OCI-M1 (cell line): ENCODE measurements around the gene FAM43A.

ENCODE experiments used
- DNase-seq: peaks from one replicate; lab custom pipeline; 2025; lab: John Stamatoyannopoulos, UW

Gene FAM43A

DNA sequence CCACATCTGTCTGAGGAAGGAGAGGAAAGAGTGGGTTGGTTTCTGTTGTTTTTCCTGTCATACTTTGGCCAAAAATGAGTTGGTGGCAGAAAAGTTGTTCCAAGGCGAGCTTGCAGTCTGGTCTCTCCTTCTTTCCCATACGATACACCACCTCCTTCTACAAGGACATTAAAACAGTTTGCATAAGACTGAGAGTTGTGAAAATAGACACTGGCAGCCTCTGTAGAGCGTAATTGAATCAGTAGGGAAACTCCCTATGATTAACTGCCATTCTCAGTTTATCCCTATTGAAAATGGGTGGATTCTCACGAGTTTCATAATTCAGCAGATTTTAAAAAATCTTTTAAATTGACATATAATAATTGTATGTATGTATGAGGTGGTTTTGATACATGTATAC lies 10.0 kb upstream of the FAM43A start:
- no peak for DNase-seq

DNA sequence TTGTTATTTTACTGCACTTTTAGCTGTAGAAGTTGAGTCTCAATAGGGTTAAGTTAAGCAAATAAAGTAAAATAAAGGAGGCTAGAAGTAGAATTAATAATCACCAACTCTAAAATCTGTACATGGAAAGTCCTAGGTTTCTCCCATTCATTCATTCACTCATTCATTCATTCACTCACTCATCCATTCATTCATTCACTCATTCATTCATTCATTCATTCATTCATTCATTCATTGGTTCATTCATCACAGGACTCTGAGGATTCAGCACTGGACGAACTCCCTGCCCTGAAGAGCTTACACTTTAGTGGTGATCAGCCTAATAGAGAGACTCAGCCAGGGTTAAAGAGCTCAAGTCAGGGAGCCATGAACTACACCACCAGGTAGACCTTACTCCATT lies 9.2 kb upstream of the FAM43A start:
- DNase-seq = no peak

DNA sequence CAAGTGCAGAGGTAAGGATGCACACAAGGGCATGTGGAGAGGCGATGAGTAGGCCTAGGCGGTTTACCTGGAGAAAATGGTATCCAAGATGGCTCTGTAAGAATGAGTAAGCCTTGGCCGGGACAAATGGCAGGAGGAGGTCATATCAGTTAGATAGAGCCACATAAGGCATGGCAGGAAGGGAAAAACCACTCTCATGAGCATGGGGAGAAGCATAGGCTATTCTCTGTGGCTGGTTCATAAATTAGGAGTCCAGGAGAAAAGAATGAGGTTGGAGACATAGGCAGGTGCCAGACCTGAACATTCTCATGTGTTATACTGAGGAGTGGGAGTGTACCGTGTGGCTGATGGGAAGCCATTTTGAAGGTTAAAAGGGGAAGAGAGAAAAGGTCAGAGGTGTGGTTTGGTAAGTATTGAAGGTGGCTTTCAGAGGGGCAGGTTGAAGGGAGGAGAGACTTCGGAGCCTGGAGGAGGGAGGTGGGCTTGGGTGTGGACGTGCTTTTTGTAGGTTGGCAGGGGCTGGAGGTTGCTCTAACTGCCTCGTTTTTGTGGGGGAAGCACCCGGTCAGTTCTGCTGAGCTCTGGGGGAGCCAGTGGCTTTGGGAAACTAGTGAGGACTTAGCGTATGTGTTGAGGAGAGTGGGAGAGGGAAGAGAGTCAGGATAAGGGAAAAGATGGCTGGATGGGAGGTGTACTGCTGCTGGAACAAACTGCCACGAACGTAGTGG lies 4.6 kb upstream of the FAM43A start:
- DNase-seq = no peak

DNA sequence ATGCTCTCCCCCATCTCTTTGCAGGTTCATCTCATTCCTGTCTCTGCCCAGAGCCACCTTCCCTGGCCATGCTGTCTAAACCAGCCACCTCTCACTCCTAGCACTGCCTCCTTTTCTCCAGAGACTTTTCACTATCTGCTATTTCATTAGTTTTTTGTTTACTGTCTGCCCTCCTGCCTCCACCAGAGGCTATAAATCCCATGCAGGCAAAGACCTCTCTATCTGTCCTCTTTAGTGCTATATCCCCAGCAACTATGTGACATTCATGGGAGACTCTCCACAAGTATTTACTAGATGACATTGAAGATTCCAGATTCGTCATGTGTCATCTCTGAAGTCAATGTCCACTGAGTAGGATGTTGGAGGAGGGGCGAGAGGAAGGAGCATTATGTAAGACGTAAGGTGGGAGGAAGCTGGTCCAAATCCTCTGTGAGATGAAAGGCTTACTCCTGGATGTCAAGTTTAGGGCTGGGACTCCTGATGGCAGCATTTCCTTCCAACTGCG lies 3.4 kb upstream of the FAM43A start:
- no peak for DNase-seq

DNA sequence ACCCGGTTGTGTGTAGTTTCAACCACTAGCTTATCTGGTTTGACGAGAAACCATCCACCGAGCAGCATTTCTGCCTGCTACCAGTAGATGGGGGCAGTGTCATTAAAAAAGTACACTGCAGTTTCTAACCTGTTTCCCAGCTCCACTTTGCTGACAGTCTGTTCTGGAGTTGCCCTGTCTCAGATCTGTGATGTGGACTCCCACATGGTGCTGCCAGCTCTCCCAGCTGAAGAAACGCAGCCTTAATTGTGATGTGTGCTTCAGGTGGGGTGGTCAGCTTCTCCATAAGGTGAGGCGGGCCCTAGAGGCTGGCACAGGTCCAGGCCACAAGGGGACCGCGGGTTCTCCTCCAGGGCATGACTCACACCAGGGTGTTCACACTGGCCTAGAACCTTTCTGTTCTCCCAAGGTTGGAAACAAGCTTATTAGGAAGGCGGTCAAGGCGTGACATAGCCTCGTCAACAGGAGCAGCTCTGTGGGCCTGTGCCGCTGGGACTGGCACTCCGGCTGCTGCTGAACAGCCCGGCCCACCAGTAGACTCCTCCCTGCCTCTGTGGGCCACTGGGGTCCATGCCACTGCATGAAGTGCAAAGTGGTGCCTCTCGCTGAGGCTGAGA lies 2.9 kb upstream of the FAM43A start:
- DNase-seq = peak; percentile 86

DNA sequence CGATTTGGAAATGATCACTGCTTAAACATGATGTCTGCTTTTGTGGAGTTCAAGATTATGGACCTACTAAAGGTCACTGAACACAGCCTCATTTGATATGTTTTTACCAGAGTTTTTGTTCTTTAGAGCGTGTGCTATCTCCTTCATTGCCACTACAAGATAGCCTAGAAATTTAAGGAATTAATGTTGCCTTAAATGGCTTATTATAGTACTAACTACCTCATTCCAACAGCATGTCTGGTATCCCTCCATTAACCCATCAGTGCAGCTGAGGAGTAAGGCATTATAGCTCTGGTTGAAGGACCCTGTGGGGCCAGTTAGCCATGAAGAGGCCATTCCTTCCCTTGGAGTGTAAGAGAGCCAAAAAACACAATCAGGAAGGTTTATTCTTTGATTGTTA lies 2.3 kb upstream of the FAM43A start:
- no peak for DNase-seq

DNA sequence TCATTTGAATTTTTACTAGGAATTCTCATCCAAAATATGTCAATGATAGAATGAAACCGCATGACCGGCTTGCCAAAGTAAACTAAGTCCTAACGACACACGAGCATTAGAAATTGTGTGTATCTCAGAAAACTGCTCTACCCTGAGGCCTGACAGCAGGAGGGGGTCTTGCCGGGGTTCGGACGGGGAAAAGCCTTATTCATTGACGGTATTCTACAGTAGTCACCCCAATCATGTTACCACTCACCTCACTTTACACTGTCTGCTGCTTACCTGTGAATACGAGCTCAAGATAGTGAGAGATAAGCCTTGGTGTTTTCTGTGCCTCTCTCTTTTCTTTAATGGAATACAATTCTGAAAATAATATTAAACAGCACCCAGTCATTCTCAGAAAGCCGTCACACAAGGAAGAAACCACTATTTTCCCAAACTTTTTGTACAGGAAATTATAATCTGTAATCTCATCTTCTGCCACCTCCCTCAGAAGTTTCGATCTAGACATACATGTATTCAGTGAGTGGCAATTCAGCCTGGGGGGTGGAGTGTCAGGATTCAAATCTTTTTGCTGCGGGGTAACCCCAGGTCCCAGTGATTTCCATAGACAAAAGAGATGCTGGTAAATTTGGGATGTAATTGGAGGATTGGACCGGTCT lies 492 bp upstream of the FAM43A start:
- no peak for DNase-seq

DNA sequence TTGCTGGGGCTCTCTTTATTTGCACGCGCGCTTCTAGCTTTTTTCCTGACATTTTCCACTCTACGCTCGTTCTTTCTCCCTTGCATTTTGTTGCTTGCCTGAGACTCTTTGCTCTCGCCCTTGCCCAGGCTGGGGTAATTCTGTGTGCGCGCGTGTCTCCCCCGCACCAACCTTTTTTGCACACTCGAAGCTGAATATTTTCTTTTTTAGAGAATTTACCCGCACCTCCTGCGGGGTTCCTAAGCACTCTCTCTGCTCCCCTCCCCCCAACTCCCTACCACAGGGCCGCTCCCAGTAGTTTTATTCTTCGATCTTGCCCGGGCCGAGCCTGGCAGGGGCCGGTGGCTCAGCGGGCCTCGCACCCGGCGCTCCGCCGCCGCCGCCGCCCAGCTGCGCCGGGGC lies 732 bp downstream of the FAM43A start:
- no peak for DNase-seq

DNA sequence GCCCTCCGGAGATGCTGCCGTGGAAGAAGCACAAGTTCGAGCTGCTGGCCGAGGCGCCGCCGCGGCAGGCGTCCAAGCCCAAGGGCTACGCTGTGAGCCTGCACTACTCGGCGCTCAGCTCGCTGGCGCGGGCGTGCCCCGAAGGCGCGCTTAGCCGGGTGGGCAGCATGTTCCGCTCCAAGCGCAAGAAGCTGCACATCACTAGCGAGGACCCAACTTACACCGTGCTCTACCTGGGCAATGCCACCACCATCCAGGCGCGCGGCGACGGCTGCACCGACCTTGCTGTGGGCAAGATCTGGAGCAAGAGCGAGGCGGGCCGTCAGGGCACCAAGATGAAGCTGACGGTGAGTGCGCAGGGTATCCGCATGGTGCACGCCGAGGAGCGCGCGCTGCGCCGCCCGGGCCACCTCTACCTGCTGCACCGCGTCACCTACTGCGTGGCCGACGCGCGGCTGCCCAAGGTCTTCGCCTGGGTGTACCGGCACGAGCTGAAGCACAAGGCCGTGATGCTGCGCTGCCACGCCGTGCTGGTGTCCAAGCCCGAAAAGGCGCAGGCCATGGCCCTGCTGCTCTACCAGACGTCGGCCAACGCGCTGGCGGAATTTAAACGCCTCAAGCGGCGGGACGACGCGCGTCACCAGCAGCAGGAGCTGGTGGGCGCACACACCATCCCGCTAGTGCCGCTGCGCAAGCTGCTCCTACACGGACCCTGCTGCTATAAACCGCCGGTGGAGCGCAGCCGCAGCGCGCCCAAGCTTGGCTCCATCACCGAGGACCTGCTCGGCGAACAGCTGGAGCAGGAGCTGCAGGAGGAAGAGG lies 1.3 kb downstream of the FAM43A start:
- no peak for DNase-seq

DNA sequence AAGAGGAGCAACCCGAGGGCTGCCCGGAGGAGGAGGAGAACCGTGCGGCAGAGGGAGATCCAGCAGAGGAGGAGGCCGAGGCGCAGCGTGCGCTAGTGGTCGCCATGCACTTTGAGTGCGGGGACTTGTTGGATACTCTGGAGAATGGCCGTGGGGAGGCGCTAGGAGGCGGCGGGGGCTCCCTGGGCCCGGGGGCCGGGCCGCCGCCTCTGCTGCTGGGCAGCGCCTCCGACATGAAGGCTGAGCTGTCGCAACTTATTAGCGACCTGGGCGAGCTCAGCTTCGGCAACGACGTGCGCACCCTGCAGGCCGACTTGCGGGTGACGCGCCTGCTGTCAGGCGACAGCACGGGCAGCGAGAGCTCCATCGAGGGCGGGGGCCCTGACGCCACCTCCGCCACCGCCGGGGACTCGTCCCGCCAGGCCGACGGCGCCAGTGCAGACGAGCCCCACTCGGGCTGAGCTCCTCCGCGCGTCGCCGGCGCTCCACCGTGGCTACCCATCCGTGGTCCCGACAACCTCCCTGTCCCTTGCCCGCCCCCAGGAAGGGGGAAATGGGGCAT lies 2.0 kb downstream of the FAM43A start:
- DNase-seq = peak; percentile 31

DNA sequence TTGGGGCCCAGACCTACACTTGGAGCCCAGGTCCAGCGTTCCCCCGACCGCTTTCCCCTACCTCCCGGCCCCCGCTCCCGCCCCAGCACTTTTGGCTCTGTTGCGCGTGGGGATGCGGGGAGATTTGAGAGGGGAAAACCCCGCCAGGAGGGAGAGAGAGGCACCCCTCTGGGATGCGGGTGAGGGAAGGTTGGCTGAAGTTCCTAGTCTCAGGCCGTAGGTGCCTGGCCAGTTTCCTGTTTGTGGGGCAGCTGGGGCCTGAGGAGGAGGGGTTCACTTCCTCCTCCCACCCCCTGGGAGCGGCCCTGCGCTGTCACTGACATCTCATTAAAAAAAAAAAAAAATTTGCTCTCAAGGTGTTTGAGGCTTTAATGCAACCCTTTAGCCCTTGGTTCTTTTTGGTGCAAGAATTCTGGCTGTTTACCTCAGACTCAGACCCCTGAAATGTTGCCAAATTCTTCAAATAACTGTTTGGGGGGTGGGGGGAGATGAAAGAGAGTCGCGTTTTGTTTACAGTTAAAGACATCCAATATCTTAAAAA lies 2.6 kb downstream of the FAM43A start:
- DNase-seq = no peak

DNA sequence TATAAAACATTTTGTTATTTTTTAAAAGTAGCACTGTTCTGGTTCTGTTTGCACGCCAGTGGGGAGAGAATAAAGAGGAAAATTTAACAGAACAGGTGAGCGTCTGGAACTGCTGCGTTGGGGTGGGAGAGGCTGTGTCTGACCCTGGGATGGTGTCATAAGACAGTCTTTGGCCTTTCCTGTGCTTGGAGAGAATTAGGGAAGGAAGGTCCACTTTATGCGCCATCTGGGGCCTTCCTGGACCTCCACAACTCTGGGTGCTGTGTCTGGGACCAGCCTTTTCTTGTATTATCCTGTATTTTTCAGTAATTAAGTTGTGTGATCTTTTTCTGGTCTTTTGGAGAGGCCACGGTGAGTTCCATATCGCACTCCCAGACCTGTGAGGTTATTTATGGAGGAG lies 3.3 kb downstream of the FAM43A start:
- DNase-seq = no peak

DNA sequence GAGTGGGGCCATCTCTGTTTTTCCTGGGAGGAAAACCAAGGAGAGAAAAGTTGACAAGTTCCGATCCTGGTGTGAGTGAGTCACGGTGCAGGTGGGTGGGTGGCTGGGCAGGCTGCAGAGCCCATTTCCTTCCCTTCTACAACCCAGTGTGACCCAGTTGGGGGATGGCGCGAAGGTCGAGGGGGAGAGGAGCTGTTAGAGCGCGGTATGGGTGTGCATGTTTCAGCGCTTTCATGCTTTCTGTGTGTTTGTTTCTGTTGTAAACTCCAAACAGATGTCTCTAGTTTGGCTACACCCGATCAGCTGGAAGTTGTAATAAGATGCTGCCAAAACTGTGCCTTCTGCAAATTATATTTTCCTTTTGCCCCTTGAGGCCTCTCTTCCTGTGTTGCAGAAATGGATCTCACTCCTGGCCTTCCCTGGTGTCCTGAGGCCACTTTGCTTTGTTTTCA lies 3.8 kb downstream of the FAM43A start:
- no peak for DNase-seq

DNA sequence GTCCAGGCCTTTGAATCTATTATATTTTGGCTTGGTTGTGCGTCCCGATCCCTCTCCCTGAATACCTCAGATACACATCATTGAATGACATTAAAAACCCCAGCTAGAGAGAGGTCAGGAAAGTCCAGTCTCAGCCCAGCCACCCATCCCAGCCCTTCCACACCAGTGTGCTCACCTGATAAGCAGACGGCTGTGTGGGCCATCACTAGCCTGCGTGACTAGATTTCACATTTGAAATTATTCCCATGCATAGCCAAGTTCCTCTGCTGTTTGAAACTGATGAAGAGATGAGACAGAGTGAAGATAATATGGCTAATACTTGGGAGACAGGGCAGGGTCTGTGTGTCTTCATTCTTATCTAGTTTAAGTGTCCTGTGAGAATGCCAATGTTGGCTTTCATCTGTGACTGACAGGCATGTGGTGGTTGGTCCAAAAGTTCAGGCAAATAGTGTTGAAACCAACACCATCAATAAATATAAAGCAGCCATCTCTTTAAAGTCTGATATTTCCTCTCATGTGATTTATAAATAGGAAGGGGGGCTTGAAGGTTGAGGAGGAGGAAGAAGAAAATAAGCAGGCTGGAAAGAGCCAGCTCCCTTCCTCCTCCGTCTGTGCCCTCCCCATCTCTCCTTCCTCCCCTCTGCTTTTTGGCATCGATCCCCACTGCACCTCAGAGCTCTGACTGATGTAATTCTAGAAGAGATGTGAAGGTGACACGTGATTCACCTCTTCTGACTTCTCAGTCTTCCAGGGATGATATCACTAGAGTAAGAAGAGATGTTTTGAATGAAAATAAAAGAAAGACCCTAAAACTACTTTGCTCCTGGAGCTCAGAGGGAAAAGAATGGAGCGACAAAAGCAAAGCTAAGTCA lies 5.1 kb downstream of the FAM43A start:
- peak; percentile 13 for DNase-seq

DNA sequence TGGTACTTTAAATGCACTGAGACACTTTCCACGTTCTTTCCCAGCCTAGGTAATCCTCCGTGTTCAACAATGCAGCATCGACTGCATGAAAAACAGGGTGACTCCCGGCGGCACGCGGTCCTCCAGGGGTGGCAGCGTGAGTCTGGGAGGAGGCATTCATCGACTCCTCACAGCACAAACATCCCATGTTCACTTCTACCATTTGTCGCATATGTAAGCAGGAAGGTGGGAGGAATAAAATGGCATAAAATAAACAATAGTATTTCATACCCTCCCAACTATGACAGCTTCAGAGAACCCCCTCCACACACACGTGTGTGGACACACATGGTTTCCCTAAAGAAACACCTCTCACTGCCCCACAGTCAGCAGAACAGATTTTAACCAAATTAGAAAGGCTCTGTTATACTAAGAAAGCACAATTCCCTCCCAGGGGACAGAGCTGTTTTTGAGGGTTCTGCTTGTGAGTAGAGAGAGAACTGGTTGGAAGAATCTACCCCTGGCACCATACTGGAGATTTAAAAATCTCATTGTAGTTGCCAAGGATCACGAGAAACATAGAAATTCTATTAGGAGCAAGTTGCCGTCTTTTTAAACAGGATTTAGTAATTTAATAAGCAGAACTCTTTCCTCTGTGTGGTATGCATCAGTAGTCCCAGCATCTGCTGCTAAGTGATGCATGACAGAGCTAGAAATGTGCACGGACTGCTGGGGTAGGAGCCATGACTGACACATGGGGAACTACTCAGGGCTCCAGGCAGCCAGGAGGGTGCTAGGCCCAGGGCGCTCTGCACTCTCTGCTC lies 6.0 kb downstream of the FAM43A start:
- DNase-seq = no peak

DNA sequence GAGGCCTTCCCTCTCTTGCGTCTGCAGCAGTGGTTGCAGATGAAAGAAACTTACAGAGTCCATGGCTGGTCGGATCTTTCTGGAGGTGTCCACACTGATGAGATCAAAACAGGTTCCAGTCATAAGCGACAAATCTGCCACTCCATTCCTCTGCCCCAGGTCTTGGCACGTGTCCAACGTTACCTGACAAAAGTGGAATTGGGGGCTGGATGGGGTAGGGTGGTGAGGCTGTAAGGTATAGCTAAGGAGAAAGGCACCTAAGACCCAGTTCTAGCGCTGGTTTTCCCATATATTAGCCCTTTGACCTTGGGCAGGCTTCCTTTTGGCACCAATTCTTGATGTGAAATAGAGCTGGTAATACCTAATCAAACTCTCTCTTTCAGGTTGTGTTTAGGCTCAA lies 11.0 kb downstream of the FAM43A start:
- no peak for DNase-seq

DNA sequence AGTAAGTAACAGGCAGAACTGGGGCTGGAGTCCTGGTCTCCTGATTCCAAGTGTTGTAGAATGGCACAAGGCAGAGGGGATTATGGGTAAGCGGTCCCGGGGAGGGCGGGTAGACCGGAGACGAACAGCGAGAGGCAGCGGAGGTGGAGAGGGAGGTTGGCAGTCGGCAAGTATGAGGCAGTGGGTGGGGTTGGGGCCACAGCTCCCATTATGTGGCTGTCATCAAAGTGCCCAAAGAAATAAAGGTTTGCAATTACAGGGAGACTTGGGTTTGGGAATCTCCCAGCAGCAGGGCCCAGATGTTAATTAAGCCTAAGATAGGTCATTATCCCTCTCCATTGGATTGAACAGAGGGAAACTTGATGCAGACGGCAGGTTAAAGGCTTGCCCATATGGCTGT lies 16.9 kb downstream of the FAM43A start:
- no peak for DNase-seq

DNA sequence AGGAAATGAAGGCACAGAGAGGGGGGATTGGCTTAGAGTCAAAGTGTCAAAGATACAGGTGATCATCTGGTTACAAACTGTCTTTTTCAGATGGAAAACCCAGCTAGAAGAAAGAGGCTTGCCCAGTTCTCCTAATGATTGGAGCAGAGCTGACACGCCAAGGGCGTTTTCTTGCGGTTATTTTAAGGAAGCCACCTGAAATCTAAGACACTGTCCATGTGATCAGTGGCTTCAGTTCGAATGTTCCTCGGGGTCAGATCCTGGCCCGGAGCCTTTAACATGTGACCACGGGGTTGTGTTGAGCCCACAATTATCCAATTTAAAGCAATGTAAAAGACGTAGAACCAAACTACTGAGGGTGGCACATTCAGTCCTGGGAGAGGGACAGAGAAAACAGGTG lies 19.5 kb downstream of the FAM43A start:
- no peak for DNase-seq

DNA sequence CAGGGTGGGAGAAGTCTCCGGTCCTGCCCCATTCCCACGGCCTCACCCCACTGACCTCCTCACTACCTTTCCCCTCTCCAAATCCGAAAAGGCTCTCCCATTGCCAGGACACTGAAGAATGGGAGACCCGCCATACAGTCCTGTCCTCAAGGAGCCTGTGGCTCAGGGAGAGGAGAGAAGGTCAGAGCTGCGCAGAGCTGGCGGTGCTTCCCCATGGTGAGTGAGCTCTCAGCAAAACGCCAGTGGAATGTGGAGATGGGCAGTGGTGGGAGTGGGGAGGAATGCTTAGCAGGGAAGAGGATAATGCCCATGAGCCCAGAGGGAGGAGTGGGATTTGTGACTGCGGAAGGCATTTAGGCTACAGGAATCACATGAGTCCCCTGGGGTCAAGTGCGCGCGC lies 20.1 kb downstream of the FAM43A start:
- DNase-seq = no peak

DNA sequence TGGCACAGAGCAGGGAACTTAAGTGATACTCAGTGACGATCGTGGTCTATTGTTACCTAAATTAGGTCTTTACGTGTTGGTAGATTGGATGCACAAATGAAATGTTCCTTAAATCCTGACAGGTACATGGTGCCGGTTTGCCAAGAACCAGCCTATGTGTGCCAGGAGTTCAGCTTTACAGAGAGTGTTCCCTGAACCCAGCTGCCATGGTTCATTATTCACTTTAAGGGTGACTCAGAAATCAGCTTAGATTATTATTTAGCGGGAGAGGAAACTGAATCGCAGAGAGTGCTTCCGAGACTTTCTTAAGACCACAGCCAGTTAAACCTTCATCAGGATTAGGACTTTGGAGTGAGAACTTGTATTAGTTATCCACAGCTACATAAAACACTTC lies 21.5 kb downstream of the FAM43A start:
- DNase-seq = no peak
